GM20431 (cell line): ENCODE measurements around the gene VPS11.
"Not testable (repeated sequence)": the region's sequence is repeated elsewhere in the genome, so short reads cannot be mapped to it uniquely, and the experiment has no call there.

ENCODE experiments used
- in situ Hi-C: fragments of 300-500 bp; cut with MseI, MboI; formaldehyde crosslinking; loops from one replicate; pipeline ENCODE4 v1.15.0; 2020; ENCODE audit warnings: low sequenced_read_pairs; ENCODE audit not compliant: unreplicated experiment

VPS11 gene

DNA sequence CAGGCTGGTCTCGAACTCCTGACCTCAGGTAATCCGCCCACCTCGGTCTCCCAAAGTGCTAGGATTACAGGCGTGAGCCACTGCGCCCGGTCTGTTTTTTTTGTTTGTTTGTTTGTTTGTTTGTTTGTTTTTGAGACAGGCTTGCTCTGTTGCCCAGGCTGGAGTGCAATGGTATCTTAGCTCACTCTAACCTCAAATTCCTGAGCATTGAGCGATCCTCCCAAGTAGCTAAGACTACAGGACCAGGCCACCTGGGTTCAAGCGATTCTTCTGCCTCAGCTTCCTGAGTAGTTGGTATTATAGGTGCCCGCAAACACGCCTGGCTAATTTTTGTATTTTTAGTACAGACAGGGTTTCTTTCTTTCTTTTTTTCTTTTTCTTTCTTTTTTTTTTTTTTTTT lies 34.2 kb upstream of the VPS11 start:
- in situ Hi-C loops, result not testable (repeated sequence)

DNA sequence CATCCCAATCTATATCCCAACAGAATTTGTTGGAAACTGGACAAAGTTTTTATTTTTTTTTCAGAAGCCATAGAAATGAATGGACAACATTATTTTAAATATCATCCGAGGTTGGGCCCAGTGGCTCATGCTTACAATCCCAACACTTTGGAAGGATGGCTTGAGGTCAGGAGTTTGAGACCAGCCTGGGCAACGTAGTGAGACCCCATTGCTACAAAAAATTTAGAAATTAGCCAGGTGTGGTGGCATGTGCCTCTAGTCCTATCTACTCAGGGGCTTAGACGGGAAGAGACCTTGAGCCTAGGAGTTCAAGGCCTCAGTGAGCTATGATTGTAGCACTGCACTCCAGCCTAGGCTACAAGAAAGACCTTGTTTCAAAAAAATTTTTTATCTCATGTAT lies 32.8 kb upstream of the VPS11 start:
- in situ Hi-C loops, result no loop called here

DNA sequence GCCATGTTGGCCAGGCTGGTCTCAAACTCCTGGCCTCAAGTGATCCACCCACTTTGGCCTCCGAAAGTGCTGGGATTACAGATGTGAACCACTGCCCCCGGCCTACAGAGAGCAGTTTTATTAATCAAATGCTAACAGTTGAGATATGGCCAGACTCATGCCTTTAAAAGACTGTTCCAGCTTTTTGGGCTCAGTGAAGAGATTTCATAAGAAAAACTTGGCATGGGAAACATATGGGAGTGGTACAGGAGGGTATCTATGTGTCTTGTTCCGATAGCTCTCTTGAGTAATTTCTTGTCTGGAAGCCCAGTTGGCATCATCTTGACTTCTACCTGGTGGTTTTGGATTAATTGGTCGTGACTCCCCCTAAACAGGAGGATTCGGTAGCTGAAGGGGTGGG lies 28.7 kb upstream of the VPS11 start:
- in situ Hi-C loops, result no loop called here

DNA sequence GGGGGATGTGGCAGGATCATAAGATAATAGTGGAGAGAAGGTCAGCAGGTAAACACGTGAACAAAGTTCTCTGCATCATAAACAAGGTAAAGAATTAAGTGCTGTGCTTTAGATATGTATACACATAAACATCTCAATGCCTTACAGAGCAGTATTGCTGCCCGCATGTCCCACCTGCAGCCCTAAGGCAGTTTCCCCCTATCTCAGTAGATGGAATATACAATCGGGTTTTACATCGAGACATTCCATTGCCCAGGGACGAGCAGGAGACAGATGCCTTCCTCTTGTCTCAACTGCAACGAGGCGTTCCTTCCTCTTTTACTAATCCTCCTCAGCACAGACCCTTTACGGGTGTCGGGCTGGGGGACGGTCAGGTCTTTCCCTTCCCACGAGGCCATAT lies 28.1 kb upstream of the VPS11 start:
- in situ Hi-C loops, result not testable (repeated sequence)

DNA sequence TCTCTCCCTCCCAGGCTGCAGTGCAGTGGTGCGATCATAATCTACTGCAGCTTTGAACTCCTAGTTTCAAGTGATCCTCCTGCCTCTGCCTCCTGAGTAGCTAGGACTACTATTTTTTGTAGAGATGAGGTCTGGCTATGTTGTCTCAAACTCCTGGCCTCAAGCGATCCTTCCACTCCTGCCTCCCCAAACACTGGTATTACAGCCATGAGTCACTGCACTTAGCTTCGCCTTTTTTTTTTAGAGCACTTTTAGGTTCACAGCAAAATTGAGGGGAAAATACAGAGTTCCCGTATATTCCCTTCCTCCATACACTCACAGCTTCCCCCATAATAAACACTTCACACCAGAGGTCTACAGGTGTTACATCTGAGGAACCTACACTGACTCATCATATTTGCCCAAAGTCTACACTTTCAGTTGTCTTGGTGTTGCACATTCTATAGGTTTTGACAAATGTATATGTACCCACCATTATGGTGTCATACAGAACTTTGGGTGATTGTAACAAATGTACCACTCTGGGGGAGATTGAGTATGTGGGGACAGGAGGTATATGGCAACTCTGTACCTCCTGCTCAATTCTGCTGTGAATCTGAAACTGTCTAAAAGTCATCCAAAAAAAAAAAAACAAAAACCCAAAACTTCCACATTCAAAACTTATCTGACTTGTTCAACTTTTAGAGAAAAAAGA lies 25.6 kb upstream of the VPS11 start:
- in situ Hi-C loops, result no loop called here

DNA sequence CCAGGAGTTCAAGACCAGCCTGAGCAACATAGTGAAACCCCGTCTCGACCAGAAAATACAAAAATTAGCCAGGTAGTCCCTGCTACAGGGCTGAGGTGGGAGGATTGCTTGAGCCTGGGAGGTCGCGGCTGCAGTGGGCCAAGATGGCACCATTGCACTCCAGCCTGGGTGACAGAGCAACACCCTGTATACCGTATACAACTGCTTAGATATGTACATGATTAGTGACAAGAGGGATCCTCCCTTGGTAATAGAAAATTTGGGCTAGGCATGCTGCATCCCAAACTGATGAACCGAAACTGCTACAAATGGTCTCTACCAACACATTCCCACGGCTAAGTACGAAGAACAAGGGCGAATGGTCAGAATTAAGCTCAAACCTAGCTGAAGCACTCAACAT lies 24.7 kb upstream of the VPS11 start:
- in situ Hi-C loops, result no loop called here

DNA sequence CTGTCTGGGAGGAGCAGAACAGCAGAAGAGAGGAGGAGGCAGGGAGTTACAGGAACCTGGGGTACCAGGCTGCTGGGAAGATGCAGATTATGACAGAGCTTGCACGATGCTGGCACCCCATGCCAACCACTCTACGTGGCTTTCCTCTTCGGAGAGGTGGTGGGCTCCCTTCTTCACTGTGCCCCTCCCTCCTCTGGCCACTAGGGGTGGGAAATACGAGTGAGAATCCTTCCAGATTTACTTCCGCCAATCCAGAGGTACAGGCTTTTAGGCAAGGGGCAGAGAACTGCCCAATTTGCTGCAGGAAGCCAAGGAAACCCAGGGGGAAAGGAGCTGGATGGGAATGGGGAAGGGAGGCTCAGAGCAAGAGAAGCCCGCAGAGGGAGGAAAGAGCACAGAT lies 22.9 kb upstream of the VPS11 start:
- in situ Hi-C loops, result no loop called here

DNA sequence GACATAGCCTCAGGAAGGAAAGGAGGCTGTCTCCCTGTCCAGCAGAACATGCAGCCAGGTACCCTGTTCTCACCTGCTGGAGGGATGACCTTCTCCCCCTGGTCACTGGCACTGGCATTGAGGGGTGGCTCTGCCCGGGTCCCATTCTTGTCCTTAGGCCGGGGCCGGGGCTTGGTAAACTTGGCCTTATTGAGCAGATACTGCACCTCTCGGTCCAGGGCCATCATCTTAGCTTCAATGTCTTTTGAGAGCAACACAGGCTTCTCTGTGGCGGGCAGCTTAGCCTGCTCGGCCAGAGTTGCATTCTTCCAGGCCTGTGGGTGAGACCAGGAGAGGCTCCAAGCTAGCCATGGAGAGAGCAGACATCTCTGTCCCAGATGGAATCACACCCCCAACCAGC lies 21.1 kb upstream of the VPS11 start:
- in situ Hi-C loops, result no loop called here

DNA sequence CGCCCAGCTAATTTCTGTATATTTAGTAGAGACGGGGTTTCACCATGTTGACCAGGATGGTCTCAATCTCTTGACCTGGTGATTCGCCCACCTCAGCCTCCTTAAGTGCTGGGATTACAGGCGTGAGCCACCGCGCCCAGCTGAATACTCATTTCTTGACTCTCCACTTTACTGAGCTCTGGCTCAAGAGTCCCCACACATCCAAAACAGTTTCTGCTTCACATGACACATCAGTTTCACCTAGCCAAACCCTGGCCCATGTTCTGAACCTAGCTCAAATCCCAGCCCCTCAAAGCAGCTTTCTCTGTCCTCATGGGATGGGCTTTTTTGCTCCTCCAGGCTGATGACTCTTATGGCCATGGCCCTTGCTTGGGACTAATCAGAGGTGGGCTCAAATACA lies 20.4 kb upstream of the VPS11 start:
- in situ Hi-C loops, result no loop called here

DNA sequence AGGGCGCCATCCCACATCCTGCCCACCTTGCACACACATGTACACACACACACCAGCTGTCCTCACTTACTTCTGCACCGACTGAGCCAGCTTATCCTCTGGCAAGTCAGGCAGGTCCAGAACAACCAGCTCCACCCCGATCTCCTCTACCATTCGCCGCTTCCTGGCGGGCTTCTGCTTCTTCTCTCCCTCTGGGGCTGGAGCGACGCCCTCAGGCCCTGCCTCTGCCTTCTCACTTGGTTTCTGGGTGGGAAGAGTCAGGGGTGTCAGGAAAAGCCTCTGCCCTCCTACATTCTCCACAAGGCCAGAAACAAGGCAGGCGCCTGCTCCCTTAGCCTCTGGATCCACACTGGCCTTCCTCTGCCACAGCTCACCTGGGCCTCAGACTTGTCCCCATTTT lies 19.0 kb upstream of the VPS11 start:
- in situ Hi-C loops, result no loop called here

DNA sequence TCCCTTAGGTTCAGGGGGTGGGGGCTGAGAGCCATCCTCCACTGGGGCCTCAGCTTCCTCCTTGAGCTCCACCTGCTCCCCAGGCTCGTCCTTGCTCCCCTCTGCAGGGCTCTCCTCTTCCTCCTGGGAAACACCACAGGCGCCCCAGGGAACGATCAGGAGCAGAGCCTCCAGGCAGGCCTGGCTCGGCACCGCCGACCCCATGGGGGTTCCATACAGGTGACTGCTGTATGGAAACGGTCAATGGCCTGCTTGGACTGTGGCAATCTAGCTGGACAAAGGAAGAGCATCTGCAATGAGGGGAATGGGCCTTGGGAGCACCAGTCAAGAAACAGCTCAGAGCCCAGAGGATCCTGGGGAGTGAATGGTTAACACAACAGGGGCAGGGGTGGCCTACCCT lies 18.5 kb upstream of the VPS11 start:
- in situ Hi-C loops, result no loop called here

DNA sequence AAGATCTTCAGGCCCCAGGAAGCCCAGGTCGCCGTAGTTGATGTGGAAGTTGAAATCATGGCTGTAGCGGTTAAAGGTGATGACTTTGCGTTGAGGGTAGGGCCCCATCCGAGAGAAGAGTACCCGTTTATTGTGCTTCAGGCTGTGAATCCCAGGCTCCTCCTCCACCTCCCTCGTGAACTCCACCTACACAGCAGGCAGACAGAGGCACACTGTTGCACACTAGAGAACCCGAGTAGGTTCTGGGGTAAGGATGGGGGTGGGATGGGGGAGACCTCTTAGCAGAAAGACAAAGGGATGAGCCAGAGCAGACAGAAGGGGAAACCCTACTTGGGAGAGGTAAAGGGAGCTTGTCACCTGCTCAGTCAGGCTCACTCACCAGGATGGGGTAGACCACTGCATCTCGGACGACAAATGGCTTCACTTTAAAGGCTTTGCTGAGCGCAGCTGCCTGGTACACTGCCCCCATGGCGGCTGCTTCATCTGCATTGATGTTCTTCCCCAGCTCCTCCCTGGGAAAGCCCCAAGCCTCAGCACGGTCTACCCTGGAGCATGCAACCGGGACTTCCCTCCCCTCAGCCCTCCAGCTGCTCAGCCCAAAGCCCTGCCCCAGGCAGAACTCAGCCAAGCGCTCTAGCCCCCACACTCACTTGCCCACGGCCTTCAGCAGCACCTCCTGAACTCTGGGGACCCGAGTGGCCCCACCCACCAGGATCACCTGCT lies 16.0 kb upstream of the VPS11 start:
- in situ Hi-C loops, result no loop called here

DNA sequence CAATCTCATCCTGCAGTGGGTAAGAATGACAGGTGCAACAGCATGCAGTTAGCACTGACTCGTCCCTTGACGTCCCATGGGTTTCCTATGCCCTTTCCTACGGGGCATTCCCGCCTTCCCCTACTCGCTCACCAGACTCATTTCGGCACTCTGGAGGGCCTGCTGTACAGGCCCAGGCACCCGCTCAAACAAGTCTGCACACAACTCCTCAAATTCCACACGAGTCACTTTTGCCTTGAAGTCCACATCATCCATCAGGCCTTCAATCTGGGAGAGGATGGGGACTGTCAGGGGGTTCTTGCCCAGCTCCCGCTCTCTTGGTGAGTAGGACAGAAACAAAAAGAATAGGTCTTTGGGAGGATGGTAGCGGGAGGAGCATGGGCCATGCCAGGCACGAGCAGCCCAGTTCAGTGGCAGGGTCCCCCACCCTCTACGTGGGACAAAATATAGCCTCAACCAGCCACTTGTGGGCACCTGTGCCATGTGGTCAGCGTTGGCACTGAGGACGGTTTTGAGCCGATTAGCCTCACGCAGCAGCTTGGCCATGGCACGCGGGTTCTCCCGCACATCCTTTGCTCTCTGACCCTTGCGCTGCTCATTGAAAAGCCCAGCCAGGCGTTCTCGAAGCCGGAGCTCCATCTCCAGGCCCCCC lies 15.3 kb upstream of the VPS11 start:
- in situ Hi-C loops, result no loop called here

DNA sequence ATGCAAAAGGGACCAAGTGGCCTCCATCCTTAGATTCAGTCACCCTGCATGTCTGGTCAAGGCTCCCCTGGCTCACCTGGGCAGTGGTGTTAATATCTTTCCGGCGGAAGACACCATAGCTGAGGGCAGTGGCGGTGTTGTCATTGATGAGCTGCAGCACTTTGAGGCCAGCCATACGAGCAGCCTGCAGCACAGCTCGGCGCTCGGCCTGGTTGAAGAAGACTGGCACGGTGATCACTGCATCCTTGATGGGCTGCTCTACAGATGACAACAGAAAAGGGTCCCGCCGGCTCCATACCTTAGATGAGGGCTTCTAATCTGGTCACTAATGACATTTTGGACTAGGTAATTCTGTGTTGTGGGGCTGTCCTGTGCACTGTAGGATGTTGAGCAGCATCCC lies 13.2 kb upstream of the VPS11 start:
- in situ Hi-C loops, result no loop called here

DNA sequence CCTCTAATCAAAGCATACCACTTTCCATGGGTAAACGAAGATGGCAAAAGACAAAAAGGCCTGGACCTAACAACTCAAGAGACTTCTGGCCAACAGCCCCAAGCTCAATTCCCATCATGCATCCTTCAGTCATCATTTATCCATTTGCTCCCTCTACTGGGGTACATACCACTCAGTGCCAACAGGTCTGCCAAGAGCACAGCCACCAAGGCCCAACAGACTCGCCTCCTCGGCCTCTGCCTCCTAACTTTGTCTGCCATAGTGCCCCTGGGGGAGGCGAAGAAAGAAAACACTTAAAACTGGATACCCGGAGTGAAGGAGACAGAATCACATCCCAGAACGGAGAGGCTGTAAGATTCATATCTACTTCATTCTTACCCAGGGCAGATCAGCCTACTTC lies 11.7 kb upstream of the VPS11 start:
- in situ Hi-C loops, result no loop called here

DNA sequence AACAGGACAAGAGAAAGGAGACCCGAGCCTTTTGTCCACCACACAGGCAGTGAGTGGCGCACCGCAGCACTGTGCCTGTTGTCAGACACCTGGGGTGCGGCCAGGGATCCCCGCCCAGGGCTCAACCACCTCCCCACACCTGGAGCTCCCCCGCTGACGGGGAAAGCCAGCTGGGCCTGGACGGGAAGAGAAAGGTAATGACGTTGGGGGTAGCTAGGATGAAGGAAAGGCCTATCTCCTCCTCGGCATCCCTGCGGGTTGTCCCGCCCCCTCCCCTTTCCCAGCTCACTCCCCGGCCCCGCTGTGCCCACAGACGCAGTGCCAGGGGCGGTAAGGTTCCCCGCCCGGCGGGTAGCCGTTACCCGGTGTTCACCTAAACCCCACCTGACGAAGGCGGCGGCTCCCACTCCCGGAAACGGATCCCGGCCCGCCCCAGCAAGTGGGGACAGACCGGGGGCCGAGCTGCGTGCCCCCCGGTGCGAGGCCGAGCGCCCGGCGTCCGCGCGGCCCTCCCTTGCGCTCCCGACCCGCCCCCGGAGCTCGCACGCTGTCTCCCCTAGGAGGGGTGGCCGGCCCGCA lies 11.1 kb upstream of the VPS11 start:
- in situ Hi-C loops, result no loop called here

DNA sequence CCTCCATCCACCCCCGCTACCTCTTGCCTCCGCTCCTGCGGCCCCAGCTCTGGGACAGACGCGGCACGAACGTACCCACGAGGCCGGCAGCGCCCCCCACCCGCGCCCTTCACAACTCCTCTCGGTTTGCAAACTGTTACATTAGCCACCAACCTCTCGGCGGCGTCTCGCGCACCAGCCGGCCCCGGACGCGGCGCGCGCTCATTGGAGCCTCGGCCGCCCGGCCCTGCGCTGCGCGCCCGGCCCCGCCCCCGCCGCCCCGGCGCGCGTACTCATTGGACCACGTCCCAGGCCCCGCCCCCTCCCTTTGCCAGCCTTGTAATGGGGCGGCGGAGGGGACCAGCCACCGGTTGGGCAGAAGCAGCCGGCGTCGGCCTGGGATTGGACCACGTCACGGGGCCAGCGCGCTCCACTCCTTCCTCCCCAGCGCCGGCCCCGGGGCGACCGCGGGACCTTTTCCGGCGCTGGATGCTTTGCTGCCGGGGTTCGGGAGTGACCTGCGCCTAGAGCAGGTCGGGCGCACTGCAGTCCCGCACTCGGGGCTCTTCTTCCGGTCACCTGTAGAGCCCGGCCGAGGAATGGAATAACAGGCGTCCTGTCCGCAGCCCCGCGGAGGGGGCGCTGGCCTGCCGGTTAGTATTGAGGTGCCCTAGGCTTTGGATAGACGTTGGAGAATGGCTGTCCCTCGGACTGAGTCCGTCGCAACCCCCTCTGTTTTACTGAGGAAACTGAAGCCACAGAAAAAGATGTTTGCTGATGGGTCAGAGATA lies 10.4 kb upstream of the VPS11 start, which contains the start of gene HYOU1:
Gene HYOU1, minus strand, starts transcription at position 206 of the 770 bp plus-strand sequence. CDS start 1,045 bp downstream, outside the sequence.
- in situ Hi-C loops, result no loop called here

DNA sequence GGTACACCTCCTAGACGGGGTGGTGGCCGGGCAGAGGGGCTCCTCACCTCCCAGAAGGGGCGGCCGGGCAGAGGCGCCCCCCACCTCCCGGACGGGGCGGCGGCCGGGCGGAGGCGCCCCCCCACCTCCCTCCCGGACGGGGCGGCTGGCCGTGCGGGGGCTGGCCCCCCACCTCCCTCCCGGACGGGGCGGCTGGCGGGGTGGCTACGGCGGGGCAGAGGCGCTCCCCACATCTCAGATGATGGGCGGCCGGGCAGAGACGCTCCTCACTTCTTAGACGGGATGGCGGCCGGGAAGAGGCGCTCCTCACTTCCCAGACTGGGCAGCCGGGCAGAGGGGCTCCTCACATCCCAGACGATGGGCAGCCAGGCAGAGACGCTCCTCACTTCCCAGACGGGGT lies 8.5 kb upstream of the VPS11 start:
- in situ Hi-C loops, result not testable (repeated sequence)

DNA sequence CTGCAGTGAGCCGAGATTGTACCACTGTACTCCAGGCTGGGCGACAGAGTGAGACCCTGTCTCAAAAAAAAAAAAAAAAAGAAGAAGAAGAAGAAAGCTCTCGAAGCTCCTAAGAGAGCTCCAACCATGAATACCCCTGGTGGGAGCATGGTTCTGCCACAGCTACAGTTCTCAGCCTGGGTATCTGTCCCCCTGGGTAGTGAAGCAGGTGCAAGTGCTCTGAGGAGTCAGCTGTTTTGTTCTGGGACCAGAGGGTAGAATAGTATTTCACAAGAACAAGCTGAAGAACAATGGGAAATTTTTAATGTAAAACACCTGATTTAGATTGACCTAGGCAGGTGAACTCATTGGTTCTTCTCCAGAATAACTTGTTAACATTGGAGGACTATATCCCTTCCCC lies 6.4 kb upstream of the VPS11 start:
- in situ Hi-C loops, result no loop called here

DNA sequence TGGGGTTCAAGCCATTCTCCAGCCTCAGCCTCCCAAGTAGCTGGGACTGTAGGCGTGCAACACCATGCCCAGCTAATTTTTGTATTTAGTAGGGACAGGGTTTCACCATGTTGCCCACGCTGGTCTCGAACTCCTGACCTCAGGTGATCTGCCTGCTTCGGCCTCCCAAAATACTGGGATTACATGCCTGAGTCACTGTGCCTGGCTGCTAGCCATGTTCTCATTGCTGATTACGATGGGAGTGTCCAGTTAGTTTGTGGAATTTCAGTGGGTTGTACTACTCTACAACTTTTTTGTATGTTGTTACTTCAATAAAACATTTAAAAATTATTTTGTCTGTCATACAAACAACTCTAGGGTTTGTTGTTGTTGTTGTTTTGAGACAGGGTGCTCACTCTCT lies 4.8 kb upstream of the VPS11 start:
- in situ Hi-C loops, result no loop called here
